Glomerular visceral epithelial cell (primary cell): ENCODE data around the gene IL23A.
A peak's percentile ranks its signal among the peaks of the same experiment; 100 is the strongest.
"Not testable (repeated sequence)": the region's sequence is repeated elsewhere in the genome, so short reads cannot be mapped to it uniquely, and the experiment has no call there.

Experiments
- DNase-seq: peaks from one replicate; pipeline ENCODE4 v3.0.0-alpha.2; 2016; ENCODE audit errors: extremely low spot score

The IL23A gene

DNA sequence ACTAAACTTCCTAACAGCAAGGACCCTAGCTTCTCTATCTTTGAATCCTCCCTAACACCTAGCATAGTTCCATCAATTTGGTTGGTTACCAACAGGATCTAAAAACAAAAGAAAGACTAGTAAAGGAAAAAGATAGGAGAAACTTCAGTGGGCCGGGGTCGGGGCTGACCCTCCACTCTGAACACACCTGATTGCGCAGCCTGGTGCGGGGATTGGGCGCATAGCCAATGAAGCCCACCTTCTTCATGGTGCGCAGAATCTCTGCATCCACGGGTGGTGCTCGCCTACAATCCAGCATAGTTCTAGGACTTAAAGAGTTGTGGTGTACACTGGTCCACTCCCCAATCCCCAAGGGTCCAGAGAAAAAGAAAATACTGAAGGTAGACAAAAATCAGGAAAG, 12.6 kb upstream of the IL23A start:
- DNase-seq, result no peak

GRCh38 chr12:56326533-56326932, 12.2 kb upstream of the IL23A start:
- no peak for DNase-seq

DNA sequence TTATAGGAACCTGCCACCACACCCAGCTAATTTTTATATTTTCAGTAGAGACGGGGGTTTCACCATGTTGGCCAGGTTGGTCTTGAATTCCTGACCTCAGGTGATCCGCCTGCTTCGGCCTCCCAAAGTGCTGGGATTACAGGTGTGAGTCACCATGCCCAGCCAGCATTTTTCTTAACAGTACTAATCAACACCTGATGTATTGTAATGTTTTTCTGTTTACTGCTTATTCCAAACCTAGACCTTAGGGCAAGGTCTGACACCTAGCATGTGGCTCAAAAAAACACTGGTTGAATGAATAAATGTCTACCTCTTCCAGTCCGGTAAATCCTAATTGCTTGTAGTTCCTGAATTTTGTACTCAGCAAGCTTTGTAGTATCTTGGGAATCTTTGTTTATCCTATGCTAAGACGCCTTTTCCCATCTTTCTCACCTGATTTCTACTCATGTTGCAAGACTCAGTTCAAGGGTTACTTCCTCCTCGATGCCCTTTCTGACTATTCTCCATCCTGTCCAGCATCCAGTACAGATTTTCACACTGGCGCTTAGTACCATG, 7.7 kb upstream of the IL23A start:
- DNase-seq, result no peak

DNA sequence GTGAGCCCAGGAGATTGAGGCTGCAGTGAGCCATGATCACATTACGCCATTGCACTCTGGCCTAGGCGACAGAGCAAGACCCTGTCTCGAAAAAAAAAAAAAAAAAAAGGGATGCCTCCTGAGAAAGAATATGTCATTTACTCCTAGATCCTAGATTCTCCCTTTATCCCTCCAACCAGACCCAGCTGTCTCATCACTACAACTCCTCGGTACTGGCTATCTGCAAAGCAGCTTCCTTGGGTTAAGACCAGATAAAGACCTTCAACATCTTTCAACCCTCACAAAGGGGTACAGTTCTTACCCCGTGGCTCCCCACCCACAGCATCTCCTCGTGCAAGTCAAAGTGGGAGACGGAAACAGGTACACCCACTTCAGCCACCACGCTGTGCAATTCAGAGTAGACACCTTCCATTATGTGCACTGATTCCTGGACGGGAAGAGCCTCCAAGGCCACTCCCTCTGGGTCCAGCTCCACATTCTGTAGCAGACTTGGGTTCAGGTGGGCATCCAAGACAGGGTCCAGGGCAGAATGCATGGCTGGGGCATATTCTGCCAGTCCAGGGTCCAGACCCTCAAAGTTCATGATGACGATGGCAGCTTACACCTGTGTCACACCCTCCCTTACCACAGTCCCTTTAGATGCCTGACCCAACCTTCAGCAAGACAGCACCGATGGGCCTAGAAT, 6.0 kb upstream of the IL23A start:
- no peak for DNase-seq

- no peak for DNase-seq
Observed at GRCh38 chr12:56333197-56333678, 5.4 kb upstream of the IL23A start.

DNA sequence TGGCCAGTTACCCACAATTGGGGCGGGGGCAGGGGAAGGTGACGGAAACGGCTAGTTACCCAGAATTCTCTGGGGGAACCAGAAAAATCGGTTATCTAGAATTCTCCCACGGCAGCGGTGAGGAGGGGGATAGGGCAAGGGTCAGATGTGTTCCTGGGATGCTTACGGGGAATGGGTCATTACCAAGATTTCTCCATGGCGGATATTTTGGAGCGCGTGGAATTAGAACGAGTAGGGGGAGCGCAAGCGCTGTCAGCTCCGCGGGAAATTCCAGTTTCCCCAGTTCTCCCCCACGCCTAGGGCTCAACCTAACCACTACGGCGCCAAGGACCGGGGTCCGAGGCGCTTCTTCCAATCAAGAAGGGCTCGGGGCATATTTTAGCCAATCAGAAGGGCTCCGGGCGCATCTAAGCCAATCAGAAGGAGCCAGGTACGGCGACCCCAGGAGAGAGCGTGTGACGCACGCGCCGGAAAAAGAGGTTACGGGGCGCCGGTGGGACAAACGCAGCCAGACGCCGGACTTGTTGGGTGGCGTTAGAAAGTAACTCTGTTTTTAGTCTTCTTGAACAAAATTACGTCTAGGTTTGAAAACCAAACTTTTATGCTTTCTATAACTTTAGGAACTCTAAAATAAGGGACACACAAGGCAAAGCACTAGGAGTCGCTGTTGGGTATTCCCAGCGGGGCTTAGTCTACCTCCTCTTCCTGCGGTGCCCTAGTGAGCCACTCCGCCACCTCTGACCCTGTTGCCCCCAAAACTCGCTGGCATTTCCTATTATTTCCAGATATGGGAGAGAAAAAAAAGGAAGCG, 4.8 kb upstream of the IL23A start, which contains the start of gene PAN2:
PAN2 (minus strand) TSS at position 322 of the 811 bp plus-strand sequence. CDS start 906 bp downstream, outside the sequence.
- peak; percentile 97 for DNase-seq

DNA sequence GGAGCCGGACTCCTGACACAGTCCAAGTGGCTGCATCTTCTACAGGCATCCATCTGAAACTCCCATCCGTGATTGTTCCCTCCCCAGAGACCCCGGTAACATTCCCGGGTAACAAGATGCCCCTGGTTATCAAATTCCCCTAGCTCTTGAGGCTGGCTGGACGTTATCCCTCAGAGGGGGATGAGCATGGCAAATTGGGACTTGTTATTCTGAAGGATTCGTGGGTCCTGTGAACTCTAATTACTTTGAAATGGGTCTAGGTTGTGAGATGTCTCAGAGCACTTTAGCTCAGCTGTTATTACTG, 4.2 kb upstream of the IL23A start:
- no peak for DNase-seq

DNA sequence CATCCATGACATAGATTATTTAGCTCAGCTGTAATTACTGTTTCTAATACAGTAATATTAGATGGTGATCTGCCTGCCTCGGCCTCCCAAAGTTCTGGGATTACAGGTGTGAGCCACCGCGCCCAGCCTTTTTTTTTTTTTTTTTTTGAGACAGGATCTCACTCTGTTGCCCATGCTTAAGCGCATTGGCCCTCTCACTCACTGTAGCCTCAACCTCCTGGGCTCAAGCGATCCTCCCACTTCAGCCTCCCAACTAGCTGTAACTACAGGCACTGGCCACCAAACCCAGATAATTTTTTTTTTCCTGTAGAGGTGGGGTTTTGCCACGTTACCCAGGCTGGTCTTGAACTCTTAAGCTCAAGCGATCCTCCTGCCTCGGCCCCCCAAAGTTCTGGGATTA, 3.2 kb upstream of the IL23A start:
- DNase-seq, result not testable (repeated sequence)

DNA sequence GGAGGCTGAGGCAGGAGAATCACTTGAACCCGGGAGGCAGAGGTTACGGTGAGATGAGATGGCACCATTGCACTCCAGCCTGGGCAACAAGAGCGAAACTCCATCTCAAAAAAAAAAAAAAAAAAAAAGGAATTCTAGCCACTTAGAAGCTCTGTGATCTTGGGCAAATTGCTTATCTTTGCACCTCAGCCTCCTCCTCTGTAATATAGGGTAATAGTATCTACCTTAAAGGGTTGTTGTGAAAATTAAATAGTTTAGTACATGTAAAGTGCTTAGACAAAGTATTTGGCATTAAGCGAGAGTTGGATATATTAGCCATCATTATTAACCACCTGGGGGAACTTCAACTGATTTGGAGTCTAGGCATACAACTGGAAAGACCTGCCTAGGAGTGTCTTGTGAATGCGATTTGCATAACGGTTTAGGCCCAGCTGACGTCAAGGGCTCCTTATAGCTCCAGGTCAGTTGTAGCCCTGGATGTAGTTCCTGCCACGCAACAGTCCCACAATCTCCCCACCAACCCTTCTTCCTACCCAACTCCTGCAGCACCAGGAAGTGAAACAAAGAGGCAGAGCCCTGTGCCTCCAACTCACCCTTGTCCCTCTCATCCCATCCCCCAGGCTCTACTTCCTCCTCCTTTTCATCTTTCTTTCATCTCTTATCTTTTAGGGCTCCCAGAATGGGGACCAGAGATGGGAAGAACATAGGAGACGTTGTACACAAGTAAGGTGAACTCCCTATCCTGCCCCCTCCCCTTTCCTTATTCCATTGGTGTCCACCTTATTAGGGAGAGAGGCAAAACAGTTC, 2.1 kb upstream of the IL23A start:
- DNase-seq, result no peak

DNA sequence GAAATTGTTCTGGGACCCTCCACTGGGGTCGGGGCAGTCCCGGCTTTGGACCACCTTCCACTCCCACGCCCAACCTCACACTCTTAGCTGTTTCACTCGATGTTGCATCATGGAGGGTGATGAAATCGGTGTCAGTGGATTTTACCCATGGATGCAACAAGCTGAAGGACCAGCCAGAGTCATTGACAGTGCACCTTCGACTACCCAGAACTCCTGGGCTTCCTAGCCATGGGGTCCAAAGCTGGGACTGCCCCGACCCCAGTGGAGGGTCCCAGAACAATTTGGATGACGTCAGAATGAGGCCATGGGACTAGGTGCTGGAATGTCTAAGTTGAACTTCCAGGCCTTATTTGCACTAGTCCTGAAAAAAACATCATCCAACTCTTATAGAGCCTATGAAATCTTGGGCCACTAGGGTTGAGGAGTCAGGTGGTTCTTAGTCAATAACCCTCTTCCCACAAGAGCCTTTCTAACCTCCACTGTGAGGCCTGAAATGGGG, 882 bp upstream of the IL23A start:
- no peak for DNase-seq

DNA sequence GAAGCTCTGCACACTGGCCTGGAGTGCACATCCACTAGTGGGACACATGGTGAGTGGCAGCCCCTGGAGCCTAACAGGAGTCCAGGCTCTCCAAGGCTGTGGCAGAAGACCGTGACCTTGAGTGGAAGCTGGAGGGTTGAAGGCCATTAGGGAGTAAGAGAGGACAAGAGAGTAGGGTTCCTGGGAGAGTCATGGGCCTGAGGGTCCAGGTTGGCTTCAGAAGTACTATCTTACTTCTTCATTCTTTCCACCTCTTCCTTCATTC, 406 bp downstream of the IL23A start:
- DNase-seq, result no peak

DNA sequence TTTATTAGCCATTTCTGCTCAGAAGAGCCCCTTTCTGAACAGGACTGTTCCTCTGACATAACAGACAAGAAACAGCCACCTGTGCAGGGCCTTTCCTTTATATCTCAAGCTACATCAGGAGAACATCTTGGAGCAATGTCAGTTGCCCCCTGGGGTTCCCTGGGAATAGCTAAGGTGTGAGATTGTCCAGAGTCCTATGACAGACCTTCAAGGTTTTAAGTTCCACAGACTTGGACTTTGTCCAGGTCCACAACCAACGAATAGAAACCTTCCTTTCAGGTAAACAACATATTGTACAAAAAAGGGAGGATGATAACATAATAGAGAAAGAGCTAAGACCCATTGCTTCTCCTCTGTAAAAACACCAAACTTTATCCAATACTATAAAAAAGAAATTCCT, 2.9 kb downstream of the IL23A start:
- DNase-seq, result no peak

GRCh38 chr12:56342290-56342689, 3.6 kb downstream of the IL23A start:
- DNase-seq, result not testable (repeated sequence)

DNA sequence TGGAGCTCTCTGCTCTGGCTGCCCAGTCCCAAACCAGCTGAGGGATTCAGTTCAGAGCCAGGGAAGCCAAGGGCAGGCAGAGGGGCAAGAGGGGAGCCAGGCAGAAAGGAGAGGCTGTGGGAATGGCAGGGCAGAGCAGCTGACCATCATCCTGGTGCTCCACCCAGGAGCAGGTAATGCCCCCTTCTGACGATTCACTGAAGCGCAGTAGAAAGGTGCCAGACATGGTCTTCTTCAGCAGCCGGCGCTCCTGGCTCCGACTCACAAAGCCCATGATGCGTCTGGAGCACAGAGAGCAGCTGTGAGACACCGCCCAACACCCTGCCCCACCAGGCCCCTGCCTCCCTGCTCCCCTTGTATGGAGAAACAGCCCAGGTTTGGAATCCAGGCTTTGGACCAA, 8.0 kb downstream of the IL23A start:
- no peak for DNase-seq

DNA sequence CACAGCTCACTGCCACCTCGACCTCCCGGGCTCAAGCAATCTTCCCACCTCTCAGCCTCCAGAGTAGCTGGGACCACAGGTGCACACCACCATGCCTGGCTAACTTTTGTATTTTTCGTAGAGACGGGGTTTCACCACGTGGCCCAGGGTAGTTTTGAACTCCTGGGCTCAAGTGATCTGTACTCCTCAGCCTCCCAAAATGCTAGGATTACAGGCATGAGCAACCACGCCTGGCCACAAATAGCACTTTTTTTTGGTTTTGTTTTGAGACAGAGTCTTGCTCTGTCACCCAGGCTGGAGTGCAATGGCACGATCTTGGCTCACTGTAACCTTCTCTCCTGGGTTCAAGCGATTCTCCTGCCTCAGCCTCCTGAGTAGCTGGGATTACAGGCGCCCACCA, 8.6 kb downstream of the IL23A start:
- DNase-seq, result not testable (repeated sequence)

DNA sequence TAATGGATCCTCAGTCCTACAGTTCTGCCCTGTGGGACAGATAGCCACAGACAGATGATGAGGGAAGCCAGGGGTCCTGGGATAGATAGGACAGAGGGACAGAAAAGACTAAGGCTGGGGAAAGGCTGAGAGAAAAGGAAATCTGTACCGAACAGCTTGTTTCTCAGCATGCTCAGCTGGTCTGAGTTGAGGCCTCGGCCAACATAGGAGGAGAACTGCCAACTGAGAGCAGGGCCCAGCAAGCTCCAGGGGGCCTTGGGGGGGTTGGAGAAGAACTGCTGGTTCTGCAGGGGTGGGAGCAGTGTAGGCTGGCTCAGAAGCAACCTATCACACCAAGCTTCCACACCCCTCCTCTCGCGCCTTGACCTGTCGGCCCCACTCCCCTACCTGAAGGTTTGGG, 10.1 kb downstream of the IL23A start:
- no peak for DNase-seq

DNA sequence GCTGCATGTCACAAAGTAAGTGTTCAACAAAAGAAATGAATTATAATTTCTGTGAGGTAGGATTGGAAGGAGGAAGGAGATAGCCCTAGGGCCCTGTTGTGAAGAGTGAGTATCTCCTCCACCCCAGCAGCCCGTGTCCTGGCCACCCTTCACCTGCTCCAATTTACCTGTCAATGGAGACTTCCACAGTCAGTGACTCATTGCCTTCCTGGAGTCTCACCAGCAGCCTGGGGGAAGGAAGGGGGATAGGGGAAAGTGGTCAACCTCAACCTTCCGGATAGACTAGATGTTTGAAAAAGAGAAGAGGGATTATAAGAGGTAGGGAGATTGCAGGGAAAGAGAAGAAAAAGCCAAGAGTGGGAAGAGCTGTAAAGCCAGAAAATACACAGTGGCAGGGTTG, 12.0 kb downstream of the IL23A start:
- DNase-seq, result no peak

- DNase-seq, result no peak
Observed at GRCh38 chr12:56351325-56351724, 12.6 kb downstream of the IL23A start.

GRCh38 chr12:56358836-56359532, 20.3 kb downstream of the IL23A start:
- DNase-seq, result peak; percentile 54

DNA sequence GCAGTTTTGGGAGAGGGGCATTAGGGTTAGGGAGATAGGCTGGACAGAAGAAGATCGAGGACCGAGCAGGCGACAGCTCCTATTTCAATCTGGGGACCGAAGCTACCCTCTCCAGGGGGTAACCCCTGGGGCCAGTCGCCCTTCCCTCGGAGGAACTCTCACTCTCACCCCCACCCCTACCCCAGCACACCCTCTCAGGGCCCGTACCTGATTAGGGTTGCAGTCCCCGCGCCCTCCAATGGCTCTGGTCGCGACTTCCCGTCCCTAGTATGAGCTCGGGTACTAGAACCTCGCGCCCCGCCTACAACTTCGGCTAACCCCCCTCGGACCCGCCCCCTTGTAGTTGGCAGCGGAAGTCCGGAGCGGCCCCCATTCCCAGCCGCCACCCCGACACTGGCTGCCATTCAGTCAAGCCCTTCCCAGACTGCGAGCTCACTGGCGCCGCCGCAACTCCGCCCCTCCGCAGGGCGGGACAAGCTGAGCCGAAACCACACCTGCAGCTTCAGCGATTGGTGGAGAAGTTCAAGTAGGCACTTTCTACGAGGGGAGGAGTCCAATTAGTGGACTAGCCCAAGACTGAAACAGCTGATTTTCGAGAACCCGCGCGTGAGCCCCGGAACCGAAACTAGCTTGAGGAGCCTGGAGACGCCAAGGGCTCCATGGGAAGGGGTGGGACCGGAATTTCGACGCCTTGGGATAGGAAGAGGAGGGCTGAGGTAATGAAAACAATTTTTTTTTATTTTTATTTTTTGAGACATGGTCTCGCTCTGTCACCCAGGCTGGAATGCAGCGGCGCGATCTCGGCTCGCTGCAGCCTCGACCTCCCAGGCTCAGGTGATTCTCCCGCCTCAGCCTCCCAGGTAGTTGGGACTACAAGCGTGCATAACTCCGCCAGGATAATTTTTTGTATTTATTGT, 21.4 kb downstream of the IL23A start, which contains the start of gene STAT2:
STAT2 (minus strand) TSS at position 257 of the 917 bp plus-strand sequence. CDS start 3,536 bp downstream, outside the sequence.
- peak; percentile 100 for DNase-seq
